ENCODE results near the gene DEPDC4.
A peak's percentile ranks its signal among the peaks of the same experiment; 100 is the strongest.

DEPDC4 gene

GRCh38 chr12:100213016-100213891, 53.6 kb downstream of the DEPDC4 start:
- DNase-seq (ENCODE audit: low spot score): no peak

DNA sequence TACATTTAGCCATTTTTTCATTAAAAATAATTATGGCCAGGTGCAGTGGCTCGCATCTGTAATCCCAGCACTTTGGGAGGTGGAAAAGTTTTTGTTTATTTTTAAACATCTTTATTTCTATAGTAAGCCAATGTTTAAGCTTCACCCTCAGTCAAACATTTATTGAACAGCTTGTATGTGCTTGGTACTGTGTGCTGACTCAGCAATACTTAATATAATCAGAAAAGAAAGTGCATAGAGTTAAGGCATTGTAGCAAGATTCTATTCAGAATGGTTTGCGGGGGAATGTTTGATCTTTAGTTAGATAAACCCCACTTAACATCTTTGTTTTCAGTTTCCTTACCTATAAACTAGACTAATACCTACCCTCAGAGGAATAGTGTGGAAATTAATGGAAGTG, 55.2 kb downstream of the DEPDC4 start:
- DNase-seq (ENCODE audit: low spot score): no peak

DNA sequence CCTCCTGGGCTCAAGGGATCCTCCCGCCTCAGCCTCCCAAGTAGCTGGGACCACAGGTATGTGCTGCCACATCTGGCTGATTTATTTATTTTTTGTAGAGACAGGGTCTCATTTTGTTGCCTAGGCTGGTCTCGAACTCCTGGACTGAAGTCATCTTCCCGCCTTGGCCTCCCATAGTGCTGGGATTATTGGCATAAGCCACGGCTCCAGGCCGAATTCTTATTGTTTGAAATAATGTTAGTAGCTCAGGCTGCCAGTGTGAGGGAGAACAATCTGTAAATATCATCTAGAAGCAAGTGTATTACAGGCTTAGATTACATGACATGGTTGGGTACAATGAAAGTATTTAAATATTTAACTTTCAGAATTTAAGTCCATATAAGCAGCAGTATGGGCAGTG, 58.0 kb downstream of the DEPDC4 start:
- DNase-seq (ENCODE audit: low spot score): no peak

DNA sequence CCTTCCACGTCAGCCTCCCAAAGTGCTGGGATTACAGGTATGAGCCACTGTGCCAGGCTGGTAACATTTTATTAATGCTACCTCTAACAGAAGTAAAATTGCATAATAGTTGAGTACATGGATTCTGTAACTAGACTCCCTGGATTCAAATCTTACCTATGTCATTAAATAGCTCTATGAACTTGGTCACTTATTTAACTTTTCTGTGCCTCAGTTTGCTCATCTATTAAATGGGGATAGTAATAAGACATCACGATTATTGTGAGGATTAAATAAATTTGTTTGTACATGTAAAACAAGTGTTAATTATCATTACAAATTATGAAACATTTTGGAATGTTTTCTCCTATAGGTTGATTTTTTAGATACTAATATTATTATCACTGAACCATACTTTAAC, 59.6 kb downstream of the DEPDC4 start:
- DNase-seq (ENCODE audit: low spot score): no peak

GRCh38 chr12:100201604-100202423, 65.1 kb downstream of the DEPDC4 start:
- DNase-seq (ENCODE audit: low spot score): no peak

- peak; percentile 94 for DNase-seq (ENCODE audit: low spot score)
Observed at GRCh38 chr12:100200463-100201181, 66.3 kb downstream of the DEPDC4 start, which contains the start of gene ACTR6. Gene ACTR6, plus strand, starts transcription at chr12:100200815. Its CDS starts 37 bp downstream, at chr12:100200852.

DNA sequence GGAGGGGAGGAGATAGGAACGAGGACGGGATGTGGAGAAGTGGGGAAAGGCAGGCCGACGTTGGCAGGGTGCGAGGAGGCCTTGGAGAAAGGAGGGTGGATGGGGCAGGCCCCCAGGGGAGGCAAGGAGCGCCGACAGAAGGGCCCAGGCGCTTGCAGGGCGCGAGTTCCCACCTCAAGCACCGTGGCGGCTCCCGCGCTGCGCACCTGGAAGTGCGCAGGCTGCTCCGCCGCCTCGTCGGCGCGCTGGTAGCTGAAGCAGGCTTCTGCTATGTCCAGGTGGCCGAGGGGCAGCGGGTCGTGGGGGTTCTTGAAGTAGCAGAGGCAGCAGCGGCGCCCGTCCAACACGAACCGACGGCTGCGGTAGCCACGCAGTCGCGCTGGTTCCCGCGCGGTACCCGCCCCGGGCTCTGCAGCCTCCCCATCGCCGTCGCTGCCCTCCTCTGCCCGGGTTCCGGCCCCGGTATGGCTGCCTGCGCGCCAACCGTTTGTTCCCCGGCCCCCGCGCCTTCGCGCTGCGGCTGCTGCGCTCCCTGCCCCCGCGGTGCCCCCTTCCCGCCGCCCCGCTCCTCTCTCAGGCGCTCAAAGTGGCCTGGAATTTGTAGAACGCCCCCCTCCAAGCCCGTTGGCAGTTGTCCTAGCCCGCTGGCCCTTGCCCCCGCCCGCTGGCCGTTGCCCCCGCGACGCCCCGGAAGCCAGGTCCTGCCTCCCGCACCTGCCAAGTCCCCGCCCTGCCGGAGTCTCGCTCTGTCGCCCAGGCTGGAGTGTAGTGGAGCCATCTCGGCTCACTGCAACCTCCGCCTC, 67.3 kb downstream of the DEPDC4 start:
- no peak for DNase-seq (ENCODE audit: low spot score)

- no peak for DNase-seq (ENCODE audit: low spot score)
Observed at GRCh38 chr12:100199023-100199346, 67.9 kb downstream of the DEPDC4 start.

DNA sequence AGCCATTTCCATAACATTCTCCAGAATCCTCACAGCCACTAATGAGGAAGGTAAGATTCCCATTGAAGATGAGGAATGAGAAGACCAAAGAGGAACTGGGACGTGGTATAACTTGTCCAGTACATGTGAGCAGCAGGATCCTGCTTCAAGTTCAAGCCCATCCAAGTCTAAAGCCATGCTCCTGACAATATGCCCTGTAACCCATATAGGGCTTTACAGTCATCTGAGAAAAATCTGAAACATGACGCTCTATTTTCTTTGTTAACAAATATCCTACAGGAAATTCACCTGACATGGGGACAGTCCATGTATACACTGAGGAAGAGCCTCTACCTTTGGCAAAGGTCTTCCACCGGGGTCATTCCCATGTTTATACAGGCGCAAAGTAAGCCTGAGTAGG, 69.4 kb downstream of the DEPDC4 start:
- no peak for DNase-seq (ENCODE audit: low spot score)

GRCh38 chr12:100193085-100193484, 73.8 kb downstream of the DEPDC4 start:
- no peak for DNase-seq (ENCODE audit: low spot score)
